Hepatocyte (in vitro differentiated cells): ENCODE measurements around the gene DAB1. TPM values are rescaled to one million over a fixed set of nuclear protein-coding genes. Genes with fewer than 3 reads are reported as not detected.

ENCODE experiments used
- DNase-seq: peaks from one replicate; pipeline ENCODE4 v3.0.0-alpha.2; 2016; ENCODE audit warnings: low spot score
- H2AFZ ChIP-seq: fragments of 200-600 bp; sonication (generic); 2 replicates; pipeline ENCODE4 v1.6.0; 2016; ENCODE audit warnings: antibody characterized with exemption, mild to moderate bottlenecking
- H3K27ac ChIP-seq: fragments of 200-600 bp; sonication (generic); 2 replicates; pipeline ENCODE4 v1.5.1; 2016; ENCODE audit warnings: mild to moderate bottlenecking
- H3K27me3 ChIP-seq: fragments of 200-600 bp; sonication (generic); 2 replicates; pipeline ENCODE4 v1.6.1; 2016
- H3K36me3 ChIP-seq: fragments of 200-600 bp; sonication (generic); replicated peaks from 2 replicates; pipeline ENCODE4 v1.5.1; 2016; ENCODE audit warnings: low read depth; ENCODE audit not compliant: insufficient read depth
- H3K4me1 ChIP-seq: fragments of 200-600 bp; sonication (generic); 2 replicates; pipeline ENCODE4 v1.5.1; 2016; ENCODE audit warnings: mild to moderate bottlenecking, moderate library complexity; ENCODE audit not compliant: insufficient read depth
- H3K4me2 ChIP-seq: fragments of 200-600 bp; sonication (generic); 2 replicates; pipeline ENCODE4 v1.6.0; 2016
- H3K4me3 ChIP-seq: fragments of 200-600 bp; sonication (generic); 2 replicates; pipeline ENCODE4 v1.5.1; 2016; ENCODE audit warnings: mild to moderate bottlenecking
- H3K79me2 ChIP-seq: fragments of 200-600 bp; sonication (generic); 2 replicates; pipeline ENCODE4 v1.6.0; 2017; ENCODE audit warnings: mild to moderate bottlenecking
- H3K9me2 ChIP-seq: fragments of 200-600 bp; sonication (generic); replicated peaks from 2 replicates; pipeline ENCODE4 v1.6.0; 2017; ENCODE audit warnings: mild to moderate bottlenecking; ENCODE audit not compliant: insufficient read depth
- H3K9me3 ChIP-seq: fragments of 200-600 bp; sonication (generic); 2 replicates; pipeline ENCODE4 v1.5.1; 2016; ENCODE audit warnings: low read depth, mild to moderate bottlenecking
- H4K20me1 ChIP-seq: fragments of 200-600 bp; sonication (generic); 2 replicates; pipeline ENCODE4 v1.6.0; 2016; ENCODE audit warnings: mild to moderate bottlenecking; ENCODE audit not compliant: insufficient read depth, poor library complexity, severe bottlenecking
- EZH2 ChIP-seq: fragments of 200-600 bp; sonication (generic); IDR thresholded peaks from 2 replicates; pipeline ENCODE4 v1.6.1; 2016; ENCODE audit warnings: antibody characterized with exemption, mild to moderate bottlenecking, borderline replicate concordance
- EZH2phosphoT487 ChIP-seq: fragments of 200-600 bp; sonication (generic); IDR thresholded peaks from one replicate; pipeline ENCODE4 v1.6.1; 2018; ENCODE audit warnings: antibody characterized with exemption, mild to moderate bottlenecking, low read depth, moderate library complexity; ENCODE audit not compliant: unreplicated experiment, severe bottlenecking
- WGBS: methylation state at CpG from one replicate; pipeline ENCODE4 v1.1.6; 2016; ENCODE audit warnings: low lambda C conversion rate; ENCODE audit errors: missing lambda C conversion rate; 5-methylcytosine and 5-hydroxymethylcytosine counted together
- polyA plus RNA-seq: library from polyadenylated mRNA; unstranded; fragments of >200 nt; fragmentation: Nextera tagmentation; extraction: Ambion mirVana; gene quantifications from 2 replicates; pipeline ENCODE4 v1.2.1, GENCODE V29; 2016
- total RNA-seq: library from RNA; depleted of rRNA; stranded (reverse); fragments of >200 nt; gene quantifications from 2 replicates; pipeline ENCODE4 v1.2.3, GENCODE V29; 2014
- TF ChIP-seq, protein P1 (sequence below): fragments of 200-600 bp; sonication (generic); IDR thresholded peaks from 2 replicates; pipeline ENCODE4 v1.5.1; 2016; ENCODE audit warnings: antibody characterized with exemption, mild to moderate bottlenecking; ENCODE audit not compliant: poor library complexity

The DAB1 gene
- total and polyA plus RNA-seq, 2 experiments from 2014 or later, result 19.5 to 37.6 TPM

DNA sequence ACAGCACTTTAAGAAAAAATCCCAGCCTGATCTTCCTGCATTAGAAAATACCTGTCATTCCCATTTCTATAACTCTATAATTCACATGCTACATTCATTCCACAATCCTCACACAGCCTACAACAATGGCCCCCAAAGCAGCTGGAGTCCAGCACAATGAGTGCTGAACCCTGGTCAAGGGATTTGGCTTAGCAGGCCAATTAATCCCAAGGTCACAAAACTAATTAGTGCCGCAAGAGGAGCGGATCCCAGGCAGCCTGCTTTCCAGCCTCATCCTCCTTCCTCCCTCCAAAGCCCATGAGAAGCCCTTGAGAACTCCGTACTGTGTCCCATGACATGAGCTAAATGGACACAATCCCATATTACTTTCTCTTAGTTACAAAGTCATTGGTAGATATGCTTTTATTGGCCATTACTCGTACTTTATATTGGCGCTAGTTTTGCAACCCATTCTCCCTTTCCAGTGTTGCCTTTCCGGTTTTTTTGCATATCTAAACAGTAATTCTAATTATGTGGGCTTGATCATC lies 94.8 kb downstream of the DAB1 start:
- 86% methylated on average over 6 of the region's 6 CpGs for WGBS
- Histone ChIP-seq H3K4me1 (peaks cover 9% of the 10 kb centered on the region), H2AFZ (no peak overlapping the region), H3K27ac (no peak overlapping the region), H3K9me3 (no peaks in the 10 kb centered on the region), H3K9me2 (no peaks in the 10 kb centered on the region), H3K27me3 (no peaks in the 10 kb centered on the region), H3K4me2 (no peak overlapping the region), H4K20me1 (no peaks in the 10 kb centered on the region), H3K79me2 (no peaks in the 10 kb centered on the region), H3K4me3 (no peak overlapping the region), H3K36me3 (no peaks in the 10 kb centered on the region)
- no peak for DNase-seq
- TF ChIP-seq, protein P1, sequence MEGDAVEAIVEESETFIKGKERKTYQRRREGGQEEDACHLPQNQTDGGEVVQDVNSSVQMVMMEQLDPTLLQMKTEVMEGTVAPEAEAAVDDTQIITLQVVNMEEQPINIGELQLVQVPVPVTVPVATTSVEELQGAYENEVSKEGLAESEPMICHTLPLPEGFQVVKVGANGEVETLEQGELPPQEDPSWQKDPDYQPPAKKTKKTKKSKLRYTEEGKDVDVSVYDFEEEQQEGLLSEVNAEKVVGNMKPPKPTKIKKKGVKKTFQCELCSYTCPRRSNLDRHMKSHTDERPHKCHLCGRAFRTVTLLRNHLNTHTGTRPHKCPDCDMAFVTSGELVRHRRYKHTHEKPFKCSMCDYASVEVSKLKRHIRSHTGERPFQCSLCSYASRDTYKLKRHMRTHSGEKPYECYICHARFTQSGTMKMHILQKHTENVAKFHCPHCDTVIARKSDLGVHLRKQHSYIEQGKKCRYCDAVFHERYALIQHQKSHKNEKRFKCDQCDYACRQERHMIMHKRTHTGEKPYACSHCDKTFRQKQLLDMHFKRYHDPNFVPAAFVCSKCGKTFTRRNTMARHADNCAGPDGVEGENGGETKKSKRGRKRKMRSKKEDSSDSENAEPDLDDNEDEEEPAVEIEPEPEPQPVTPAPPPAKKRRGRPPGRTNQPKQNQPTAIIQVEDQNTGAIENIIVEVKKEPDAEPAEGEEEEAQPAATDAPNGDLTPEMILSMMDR, result no peak
- TF ChIP-seq EZH2 (no peak), EZH2phosphoT487 (no peak)

DNA sequence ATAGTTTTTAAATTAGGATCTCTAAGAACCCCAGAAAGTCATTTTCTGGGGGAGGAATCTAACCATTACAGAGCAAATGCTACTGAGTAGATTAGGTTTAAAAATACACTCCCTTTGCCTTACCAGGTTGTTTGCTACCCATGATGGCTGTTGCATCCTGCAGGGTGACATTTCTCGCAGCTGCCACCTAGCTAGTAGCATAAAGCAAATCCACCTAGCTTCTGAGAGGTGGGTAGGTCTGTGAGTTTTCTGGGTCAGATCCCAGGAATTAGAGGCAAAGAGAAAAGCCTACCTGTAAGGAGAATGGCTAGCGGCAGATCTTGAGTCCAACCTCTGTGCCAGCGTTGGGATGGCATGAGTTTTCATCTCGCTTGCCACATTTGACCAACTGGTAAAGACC lies 95.9 kb downstream of the DAB1 start:
- H3K27ac ChIP-seq, result no peak overlapping the region
- no peaks in the 10 kb centered on the region for H3K36me3 ChIP-seq
- H2AFZ ChIP-seq, result no peak overlapping the region
- H3K79me2 ChIP-seq, result no peaks in the 10 kb centered on the region
- WGBS, result 98% methylated on average over 4 of the region's 4 CpGs
- DNase-seq, result no peak
- H3K9me2 ChIP-seq, result no peaks in the 10 kb centered on the region
- H3K4me3 ChIP-seq, result no peak overlapping the region
- no peak overlapping the region for H3K4me2 ChIP-seq
- no peaks in the 10 kb centered on the region for H3K9me3 ChIP-seq
- H3K27me3 ChIP-seq, result no peaks in the 10 kb centered on the region
- H3K4me1 ChIP-seq, result peaks cover 9% of the 10 kb centered on the region
- TF ChIP-seq, protein P1, result no peak
- TF ChIP-seq EZH2phosphoT487 (no peak), EZH2 (no peak)
- no peaks in the 10 kb centered on the region for H4K20me1 ChIP-seq

DNA sequence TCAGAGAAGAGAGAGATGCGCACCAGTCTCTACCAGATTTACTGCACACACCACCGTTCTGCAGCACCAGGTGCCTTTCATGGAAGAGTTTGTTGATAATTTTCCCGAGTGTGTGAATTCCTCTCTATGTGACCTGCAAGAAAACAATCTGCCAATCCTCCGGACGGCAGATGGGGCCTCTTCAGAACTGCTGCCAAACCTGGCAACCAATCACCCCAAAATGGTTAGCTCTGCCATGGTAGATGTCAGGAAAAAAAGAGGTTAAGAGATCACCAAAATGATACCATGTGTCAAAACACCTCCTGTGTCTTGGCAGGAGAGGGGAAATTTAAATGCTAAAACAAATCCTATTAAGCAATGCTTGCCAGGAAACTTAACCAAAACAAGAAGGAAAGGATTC lies 96.5 kb downstream of the DAB1 start:
- Histone ChIP-seq H3K36me3 (no peaks in the 10 kb centered on the region), H3K9me2 (no peaks in the 10 kb centered on the region), H3K4me2 (no peak overlapping the region), H3K4me3 (no peak overlapping the region), H3K4me1 (peaks cover 9% of the 10 kb centered on the region), H3K27ac (no peak overlapping the region), H4K20me1 (no peaks in the 10 kb centered on the region), H2AFZ (no peak overlapping the region), H3K9me3 (no peaks in the 10 kb centered on the region), H3K79me2 (no peaks in the 10 kb centered on the region), H3K27me3 (no peaks in the 10 kb centered on the region)
- WGBS, result 81% methylated on average over 5 of the region's 5 CpGs
- DNase-seq, result no peak
- no peak for TF ChIP-seq EZH2phosphoT487
- no peak for TF ChIP-seq EZH2
- TF ChIP-seq, protein P1, result no peak

DNA sequence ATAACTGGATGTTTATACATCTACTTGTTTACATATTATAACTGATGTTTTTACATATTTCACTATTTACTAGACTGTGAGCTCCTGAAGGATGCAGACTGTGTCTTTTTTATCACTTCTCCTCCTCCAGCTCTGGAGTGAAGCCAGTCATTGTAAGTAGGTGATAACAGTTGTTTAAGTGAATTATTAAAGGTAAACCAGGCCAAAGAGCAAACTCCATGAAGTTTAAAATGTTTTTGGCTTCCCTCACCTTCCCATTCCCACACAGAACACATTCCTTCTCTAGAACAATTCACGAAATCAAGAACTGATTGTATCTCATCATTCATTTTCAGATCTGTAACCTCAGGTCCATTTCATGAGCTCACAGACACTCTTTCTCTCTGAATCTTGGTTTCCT lies 98.3 kb downstream of the DAB1 start:
- peak overlapping the region; percentile 12 for H3K27ac ChIP-seq

More for the DNA sequence above, 98.3 kb downstream of the DAB1 start:
- Histone ChIP-seq H2AFZ (no peak overlapping the region), H3K79me2 (no peaks in the 10 kb centered on the region), H3K4me3 (no peak overlapping the region), H3K9me2 (no peaks in the 10 kb centered on the region), H3K4me2 (peak overlapping the region; percentile 22), H3K4me1 (peaks cover 9% of the 10 kb centered on the region), H3K36me3 (no peaks in the 10 kb centered on the region), H3K27me3 (no peaks in the 10 kb centered on the region), H4K20me1 (no peaks in the 10 kb centered on the region), H3K9me3 (no peaks in the 10 kb centered on the region)
- 40% methylated on average over 1 of the region's 1 CpG for WGBS
- TF ChIP-seq, protein P1, result no peak
- TF ChIP-seq EZH2, result no peak
- TF ChIP-seq EZH2phosphoT487, result no peak
- no peak for DNase-seq
